GM23248 (cell line): Measurements from ENCODE around the gene TNFRSF11A. TPM values are rescaled to one million over a fixed set of nuclear protein-coding genes. Genes with fewer than 3 reads are reported as not detected.

Source experiments
- DNase-seq: peaks from one replicate; pipeline ENCODE4 v3.0.0-alpha.2; 2015
- H2AFZ ChIP-seq: fragments of 200-600 bp; sonication (generic); 2 replicates; pipeline ENCODE4 v1.6.1; 2016; ENCODE audit warnings: antibody characterized with exemption
- H3F3A ChIP-seq: fragments of 200-600 bp; sonication (generic); 2 replicates; pipeline ENCODE4 v1.6.1; 2016; ENCODE audit warnings: mild to moderate bottlenecking, antibody characterized with exemption, mixed run types; ENCODE audit not compliant: insufficient read depth
- H3K27ac ChIP-seq: fragments of 200-600 bp; sonication (generic); 2 replicates; pipeline ENCODE4 v1.5.1; 2016; ENCODE audit warnings: mild to moderate bottlenecking
- H3K27me3 ChIP-seq: fragments of 200-600 bp; sonication (generic); replicated peaks from 2 replicates; pipeline ENCODE4 v1.6.1; 2016; ENCODE audit warnings: mild to moderate bottlenecking; ENCODE audit not compliant: insufficient read depth
- H3K36me3 ChIP-seq: fragments of 200-600 bp; sonication (generic); 2 replicates; pipeline ENCODE4 v1.6.1; 2016; ENCODE audit warnings: low read depth, mild to moderate bottlenecking
- H3K4me1 ChIP-seq: fragments of 200-600 bp; sonication (generic); 2 replicates; pipeline ENCODE4 v1.6.1; 2016; ENCODE audit warnings: mild to moderate bottlenecking; ENCODE audit not compliant: insufficient read depth
- H3K4me2 ChIP-seq: fragments of 200-600 bp; sonication (generic); one replicate; pipeline ENCODE4 v1.6.1; 2016; ENCODE audit warnings: mild to moderate bottlenecking; ENCODE audit not compliant: unreplicated experiment
- H3K4me3 ChIP-seq: fragments of 200-600 bp; sonication (generic); 2 replicates; pipeline ENCODE4 v1.5.1; 2016; ENCODE audit warnings: mild to moderate bottlenecking
- H3K79me2 ChIP-seq: fragments of 200-600 bp; sonication (generic); 2 replicates; pipeline ENCODE4 v1.6.1; 2016; ENCODE audit warnings: mild to moderate bottlenecking; ENCODE audit not compliant: insufficient read depth
- H3K9ac ChIP-seq: fragments of 200-600 bp; sonication (generic); 2 replicates; pipeline ENCODE4 v1.6.1; 2016; ENCODE audit warnings: mild to moderate bottlenecking
- H3K9me2 ChIP-seq: fragments of 200-600 bp; sonication (generic); 2 replicates; pipeline ENCODE4 v1.6.1; 2016; ENCODE audit warnings: mixed run types, mild to moderate bottlenecking, moderate library complexity; ENCODE audit not compliant: insufficient read depth
- H3K9me3 ChIP-seq: fragments of 200-600 bp; sonication (generic); one replicate; pipeline ENCODE4 v1.6.1; 2017; ENCODE audit warnings: low read depth
- H4K20me1 ChIP-seq: fragments of 200-600 bp; sonication (generic); 2 replicates; pipeline ENCODE4 v1.6.0; 2016; ENCODE audit not compliant: insufficient read depth
- EZH2 ChIP-seq: fragments of 200-600 bp; sonication (generic); IDR thresholded peaks from 2 replicates; pipeline ENCODE4 v1.6.1; 2018; ENCODE audit warnings: antibody characterized with exemption, mild to moderate bottlenecking; ENCODE audit not compliant: insufficient read depth, poor library complexity, severe bottlenecking
- EZH2phosphoT487 ChIP-seq: fragments of 200-600 bp; sonication (generic); IDR thresholded peaks from 2 replicates; pipeline ENCODE4 v1.6.1; 2018; ENCODE audit warnings: antibody characterized with exemption, moderate library complexity, mild to moderate bottlenecking, low read depth; ENCODE audit not compliant: insufficient read depth
- WGBS, 2 experiments: methylation state at CpG; one replicate each; pipeline ENCODE4 v1.1.6; 2015 to 2017; ENCODE audit warnings: low lambda C conversion rate in 2 of 2, low coverage in 1 of 2; ENCODE audit errors: missing lambda C conversion rate in 2 of 2; 5-methylcytosine and 5-hydroxymethylcytosine counted together
- in situ Hi-C: fragments of 300-500 bp; cut with MboI; formaldehyde crosslinking; loops from 2 replicates; pipeline ENCODE4 v1.15.0; 2020
- polyA plus RNA-seq: library from polyadenylated mRNA; unstranded; fragments of >200 nt; fragmentation: Nextera tagmentation; extraction: Ambion mirVana; gene quantifications from 2 replicates; pipeline ENCODE4 v1.2.1, GENCODE V29; 2016
- total RNA-seq: library from RNA; depleted of rRNA; stranded (reverse); fragments of >200 nt; shearing (Covaris generic); gene quantifications from 2 replicates; pipeline ENCODE4 v1.2.3, GENCODE V29; 2014

TNFRSF11A gene
- total and polyA plus RNA-seq, 2 experiments from 2014 or later, result 0.09 to 0.22 TPM

GRCh38 chr18:62300359-62300963 is 24.6 kb upstream of the TNFRSF11A start:
- H3K36me3 ChIP-seq, result peaks cover 16% of the 10 kb centered on the region
- DNase-seq, result no peak
- no peaks in the 10 kb centered on the region for H4K20me1 ChIP-seq
- no peak overlapping the region for H3K27ac ChIP-seq
- H3K9me2 ChIP-seq, result no peaks in the 10 kb centered on the region
- no peak overlapping the region for H2AFZ ChIP-seq
- TF ChIP-seq EZH2phosphoT487 (no peak), EZH2 (no peak)
- H3K27me3 ChIP-seq, result no peaks in the 10 kb centered on the region
- in situ Hi-C loops, result no loop called here
- WGBS, 2 experiments, result 96 to 98% methylated on average over 3 of the region's 3 CpGs
- H3F3A ChIP-seq, result no peaks in the 10 kb centered on the region
- H3K9ac ChIP-seq, result no peak overlapping the region
- H3K4me1 ChIP-seq, result no peaks in the 10 kb centered on the region
- H3K9me3 ChIP-seq, result no peaks in the 10 kb centered on the region
- H3K4me2 ChIP-seq, result no peak overlapping the region
- no peaks in the 10 kb centered on the region for H3K79me2 ChIP-seq
- H3K4me3 ChIP-seq, result no peak overlapping the region

GRCh38 chr18:62301322-62301721 is 23.8 kb upstream of the TNFRSF11A start:
- no peaks in the 10 kb centered on the region for H3K27me3 ChIP-seq
- H3K79me2 ChIP-seq, result no peaks in the 10 kb centered on the region
- no peak overlapping the region for H3K27ac ChIP-seq
- 96 to 100% methylated on average over 1 of the region's 1 CpG for WGBS, 2 experiments
- no peak for DNase-seq
- H3K9me3 ChIP-seq, result no peaks in the 10 kb centered on the region
- H4K20me1 ChIP-seq, result no peaks in the 10 kb centered on the region
- no peak overlapping the region for H3K4me3 ChIP-seq
- no peaks in the 10 kb centered on the region for H3K9me2 ChIP-seq
- H3K36me3 ChIP-seq, result peaks cover 16% of the 10 kb centered on the region
- H2AFZ ChIP-seq, result no peak overlapping the region
- TF ChIP-seq EZH2phosphoT487 (no peak), EZH2 (no peak)
- no peaks in the 10 kb centered on the region for H3F3A ChIP-seq
- no peaks in the 10 kb centered on the region for H3K4me1 ChIP-seq
- in situ Hi-C loops, result no loop called here
- no peak overlapping the region for H3K4me2 ChIP-seq
- no peak overlapping the region for H3K9ac ChIP-seq

GRCh38 chr18:62312851-62313250 is 12.3 kb upstream of the TNFRSF11A start:
- Histone ChIP-seq H3K79me2 (no peaks in the 10 kb centered on the region), H3K4me1 (no peaks in the 10 kb centered on the region), H3K27me3 (no peaks in the 10 kb centered on the region), H3K9me2 (no peaks in the 10 kb centered on the region), H3K4me3 (no peak overlapping the region), H3K9me3 (no peaks in the 10 kb centered on the region), H3K4me2 (no peak overlapping the region), H3K27ac (no peak overlapping the region), H3F3A (no peaks in the 10 kb centered on the region), H3K36me3 (no peaks in the 10 kb centered on the region; the same call in 1 of the 2 replicates), H3K9ac (no peak overlapping the region), H2AFZ (no peak overlapping the region), H4K20me1 (no peaks in the 10 kb centered on the region)
- no peak for DNase-seq
- in situ Hi-C loops, result no loop called here
- WGBS, 2 experiments, result 97 to 100% methylated on average over 1 of the region's 1 CpG
- TF ChIP-seq EZH2phosphoT487 (no peak), EZH2 (no peak)

GRCh38 chr18:62318228-62319180 is 6.6 kb upstream of the TNFRSF11A start:
- TF ChIP-seq EZH2phosphoT487 (no peak), EZH2 (no peak)
- Histone ChIP-seq H3K9me2 (no peaks in the 10 kb centered on the region), H3K27me3 (peaks cover 16% of the 10 kb centered on the region), H3K9me3 (no peaks in the 10 kb centered on the region), H3K79me2 (no peaks in the 10 kb centered on the region), H3K36me3 (no peaks in the 10 kb centered on the region), H4K20me1 (no peaks in the 10 kb centered on the region), H2AFZ (no peak overlapping the region), H3K4me3 (no peak overlapping the region), H3K4me1 (no peaks in the 10 kb centered on the region), H3K27ac (no peak overlapping the region), H3K9ac (no peak overlapping the region), H3K4me2 (no peak overlapping the region), H3F3A (peaks cover under 1% of the 10 kb centered on the region; the same call in 1 of the 2 replicates)
- 63 to 77% methylated on average over 4 of the region's 4 CpGs for WGBS, 2 experiments
- DNase-seq, result no peak
- in situ Hi-C loops, result no loop called here
